Thoracic aorta (tissue), 2 donors: ENCODE results near the gene RACK1. TPM values are rescaled to one million over a fixed set of nuclear protein-coding genes. Genes with fewer than 3 reads are reported as not detected.
"Not testable (repeated sequence)": the region's sequence is repeated elsewhere in the genome, so short reads cannot be mapped to it uniquely, and the experiment has no call there.

Experiments used
- ATAC-seq: fragments of 150-250 bp; one replicate; pipeline ENCODE4 v1.8.0; 2017; ENCODE audit warnings: low read depth; ENCODE audit not compliant: insufficient number of reproducible peaks, low FRiP score
- DNase-seq: peaks from one replicate; pipeline ENCODE4 v3.0.0-alpha.2; 2020; ENCODE audit warnings: low spot score
- H3K27ac ChIP-seq, 2 donors: fragments of 200-600 bp; sonication (generic); 1 replicate in 1 of 2; 2 replicates in 1 of 2; pipeline ENCODE4 v1.5.1; 2016; ENCODE audit warnings: mild to moderate bottlenecking in 2 of 2, moderate library complexity in 2 of 2
- H3K27me3 ChIP-seq: fragments of 200-600 bp; sonication (generic); replicated peaks from 2 replicates; pipeline ENCODE4 v1.6.0; 2016; ENCODE audit warnings: mild to moderate bottlenecking; ENCODE audit not compliant: insufficient read depth
- H3K36me3 ChIP-seq: fragments of 200-600 bp; sonication (generic); one replicate; pipeline ENCODE4 v1.5.1; 2016
- H3K4me1 ChIP-seq, 2 donors: fragments of 200-600 bp; sonication (generic); 1 replicate in 1 of 2; 2 replicates in 1 of 2; pipeline versions ENCODE4 v1.5.1 to v1.6.0; 2016; ENCODE audit warnings: low read depth in 2 of 2, mild to moderate bottlenecking in 1 of 2; ENCODE audit not compliant: control insufficient read depth in 1 of 2
- H3K4me3 ChIP-seq: fragments of 200-600 bp; sonication (generic); 2 replicates; pipeline ENCODE4 v1.5.1; 2016; ENCODE audit warnings: mild to moderate bottlenecking
- H3K9me3 ChIP-seq: fragments of 200-600 bp; sonication (generic); 2 replicates; pipeline ENCODE4 v1.5.1; 2016
- CTCF ChIP-seq: fragments of 200-600 bp; sonication (generic); IDR thresholded peaks from one replicate; pipeline ENCODE4 v1.5.1; 2019; ENCODE audit warnings: antibody characterized with exemption
- total RNA-seq, 2 donors: library from RNA; depleted of rRNA; stranded (reverse); fragments of >200 nt; gene quantifications; one replicate each; pipeline versions ENCODE4 v1.1.0 to v1.2.3, GENCODE V29; 2016

Gene RACK1
- total RNA-seq = 1,000 to 10,000 TPM; 1,534 to 1,629 TPM

GRCh38 chr5:181243564-181244343 is at the start of gene RACK1:
Gene RACK1, minus strand, starts transcription at chr5:181243906. Its CDS starts 106 bp downstream, at chr5:181243800.
- peaks cover 22% of the 10 kb centered on the region for H3K36me3 ChIP-seq
- peak within 1 kb of the TSS; percentile 96 to 99 for H3K27ac ChIP-seq
- no peaks in the 10 kb centered on the region for H3K9me3 ChIP-seq
- peak; percentile 11 for TF ChIP-seq CTCF
- DNase-seq (peak; percentile 70), ATAC-seq (peak; percentile 59)
- peaks cover 30 to 55% of the 10 kb centered on the region in 2 donors for H3K4me1 ChIP-seq
- no peaks in the 10 kb centered on the region for H3K27me3 ChIP-seq
- peak within 1 kb of the TSS; percentile 88 for H3K4me3 ChIP-seq

GRCh38 chr5:181287331-181287730 is 43.6 kb upstream of the RACK1 start:
- not testable (repeated sequence) for H3K27ac ChIP-seq, H3K4me1 ChIP-seq, H3K9me3 ChIP-seq, H3K27me3 ChIP-seq, H3K36me3 ChIP-seq, ATAC-seq, H3K4me3 ChIP-seq, DNase-seq

- ATAC-seq, H3K36me3 ChIP-seq, H3K9me3 ChIP-seq, DNase-seq, H3K27me3 ChIP-seq, H3K4me3 ChIP-seq, H3K4me1 ChIP-seq, H3K27ac ChIP-seq: not testable (repeated sequence)
Observed at GRCh38 chr5:181285962-181286705, 42.4 kb upstream of the RACK1 start.

GRCh38 chr5:181283841-181284755 is 40.4 kb upstream of the RACK1 start:
- H3K27me3 ChIP-seq, H3K27ac ChIP-seq, H3K36me3 ChIP-seq, H3K4me1 ChIP-seq, H3K9me3 ChIP-seq, H3K4me3 ChIP-seq, ATAC-seq, DNase-seq: not testable (repeated sequence)
- TF ChIP-seq CTCF = peak; percentile 14

- H3K4me1 ChIP-seq = no peaks in the 10 kb centered on the region
- no peak for TF ChIP-seq CTCF
- no peaks in the 10 kb centered on the region for H3K27me3 ChIP-seq
- DNase-seq (no peak), ATAC-seq (no peak)
- H3K27ac ChIP-seq = no peak overlapping the region
- H3K9me3 ChIP-seq = no peaks in the 10 kb centered on the region
- no peak overlapping the region for H3K4me3 ChIP-seq
- no peaks in the 10 kb centered on the region for H3K36me3 ChIP-seq
Observed at GRCh38 chr5:181283347-181283746, 39.6 kb upstream of the RACK1 start.
